Heart left ventricle (tissue), 16 donors: ENCODE data around the gene THAP2. TPM values are rescaled to one million over a fixed set of nuclear protein-coding genes. Genes with fewer than 3 reads are reported as not detected.
A peak's percentile ranks its signal among the peaks of the same experiment; 100 is the strongest.

ENCODE experiments used
- ATAC-seq, 4 donors: fragments of 200-7000 bp; cut with Tn5 transposase; one replicate each; pipeline ENCODE4 v1.9.1; 2020 to 2022; ENCODE audit warnings: moderate library complexity in 4 of 4, mild to moderate bottlenecking in 3 of 4, moderate number of reproducible peaks in 1 of 4
- DNase-seq, 5 donors: peaks; one replicate each; pipeline ENCODE4 v3.0.0-alpha.2; 2020
- H3K27ac ChIP-seq, 12 donors: fragments of 200-600 bp; sonication (generic) in 4 of 12; one replicate each; pipeline versions ENCODE4 v1.5.0 to v1.8.0; 2016 to 2022; ENCODE audit warnings: mild to moderate bottlenecking in 2 of 12
- H3K27me3 ChIP-seq, 9 donors: fragments of 200-600 bp; sonication (generic) in 2 of 9; one replicate each; pipeline versions ENCODE4 v1.5.1 to v1.8.0; 2016 to 2022; ENCODE audit warnings: mild to moderate bottlenecking in 3 of 9
- H3K36me3 ChIP-seq, 9 donors: fragments of 200-600 bp; sonication (generic) in 2 of 9; one replicate each; pipeline versions ENCODE4 v1.5.0 to v1.8.0; 2018 to 2022; ENCODE audit warnings: mild to moderate bottlenecking in 2 of 9
- H3K4me1 ChIP-seq, 12 donors: fragments of 200-600 bp; sonication (generic) in 4 of 12; one replicate each; pipeline versions ENCODE4 v1.5.0 to v1.8.0; 2016 to 2022; ENCODE audit warnings: mild to moderate bottlenecking in 3 of 12
- H3K4me3 ChIP-seq, 12 donors: fragments of 200-600 bp; sonication (generic) in 4 of 12; one replicate each; pipeline versions ENCODE4 v1.5.0 to v1.8.0; 2017 to 2022; ENCODE audit warnings: mild to moderate bottlenecking in 9 of 12, moderate library complexity in 4 of 12
- H3K9me3 ChIP-seq, 12 donors: fragments of 200-600 bp; sonication (generic) in 4 of 12; one replicate each; pipeline versions ENCODE4 v1.5.0 to v1.8.0; 2016 to 2022; ENCODE audit warnings: mild to moderate bottlenecking in 1 of 12
- POLR2A ChIP-seq, 2 donors: fragments of 450-650 bp; IDR thresholded peaks; one replicate each; pipeline ENCODE4 v1.6.1; 2017; ENCODE audit warnings: antibody characterized with exemption in 2 of 2, mild to moderate bottlenecking in 2 of 2, moderate library complexity in 2 of 2
- WGBS, 4 donors: extraction: QIAGEN DNeasy Blood & Tissue Kit in 2 of 4; methylation state at CpG; one replicate each; pipeline versions ENCODE4 v1.1.5 to v1.1.7; 2013 to 2018; 5-methylcytosine and 5-hydroxymethylcytosine counted together
- intact Hi-C, 10 donors: fragments of 100-400 bp; cut with DNase I; formaldehyde crosslinking; loops; one replicate each; pipeline versions ENCODE4 v1.11.1 to v1.14.2; 2022
- polyA plus RNA-seq, 2 donors: library from polyadenylated mRNA; stranded (reverse); fragments of 200-250 nt; gene quantifications; one replicate each; pipeline ENCODE4 v1.2.3, GENCODE V29; 2013
- total RNA-seq, 9 donors: library from RNA; depleted of rRNA in 2 of 9; stranded (reverse); fragments of >200 nt in 2 of 9; fragmentation: NEBNext Ultra II Directional in 3 of 9; extraction: Animal tissue kit (Norgen Biotek cat#: 25700) in 3 of 9; gene quantifications; one replicate each; pipeline versions ENCODE4 v1.1.0 to v1.2.4, GENCODE V29; 2016 to 2023
- TF ChIP-seq, protein P1 (sequence below), 12 donors: fragments of 200-600 bp; sonication (generic) in 4 of 12; IDR thresholded peaks; one replicate each; pipeline versions ENCODE4 v1.5.0 to v1.8.0; 2018 to 2022; ENCODE audit warnings: antibody characterized with exemption in 12 of 12, mild to moderate bottlenecking in 5 of 12
- donor health status: ischemic (EF 13 %, LVEDD 7.1; RV severe dilation, severe dysfunction).
- donor health status: healthy with polysubstance abuse.
- donor health status: DM: no; HTN: yes; CAD: no.
- donor health status: DM: no; HTN: no; CAD: no.
- donor health status: ischemic (EF 25% LVEDD 6.9; RV normal size, moderate dysfunction).
- donor health status: ischemic (EF 25% LVEDD 5.7; RV mildly dilated, moderate dysfunction).
- donor health status: healthy.
- donor health status: DM: yes; HTN: yes; CAD: no.
- donor health status: ischemic (EF 35%, LVEDD 5.7; RV mildly dilated, moderate dysfunction).
- donor health status: nonischemic (EF 11% LVEDD 7.7; RV severe dilation, severe dysfunction).
- donor health status: DM: yes; HTN: yes; CAD: no.
- donor health status: PGD.
- donor health status: ischemic (EF 29% LVEDD 5.4; RV normal size, mild dysfunction).
- donor health status: nonischemic (EF 23%, LVEDD 6.1; RV moderate dilation, normal function).

THAP2 gene
- total and polyA plus RNA-seq, 11 donors = 2.2 to 13.1 (median 4.5) TPM

GRCh38 chr12:71671311-71671710 lies 7.2 kb downstream of the THAP2 start:
- no peaks in the 10 kb centered on the region for H3K27me3 ChIP-seq
- H3K9me3 ChIP-seq = no peaks in the 10 kb centered on the region
- peaks cover 0 to 7% (median 0%) of the 10 kb centered on the region in 9 donors for H3K36me3 ChIP-seq
- no peak overlapping the region for H3K4me3 ChIP-seq
- peaks cover 0 to 4% (median 0%) of the 10 kb centered on the region in 12 donors for H3K4me1 ChIP-seq
- TF ChIP-seq, protein P1, sequence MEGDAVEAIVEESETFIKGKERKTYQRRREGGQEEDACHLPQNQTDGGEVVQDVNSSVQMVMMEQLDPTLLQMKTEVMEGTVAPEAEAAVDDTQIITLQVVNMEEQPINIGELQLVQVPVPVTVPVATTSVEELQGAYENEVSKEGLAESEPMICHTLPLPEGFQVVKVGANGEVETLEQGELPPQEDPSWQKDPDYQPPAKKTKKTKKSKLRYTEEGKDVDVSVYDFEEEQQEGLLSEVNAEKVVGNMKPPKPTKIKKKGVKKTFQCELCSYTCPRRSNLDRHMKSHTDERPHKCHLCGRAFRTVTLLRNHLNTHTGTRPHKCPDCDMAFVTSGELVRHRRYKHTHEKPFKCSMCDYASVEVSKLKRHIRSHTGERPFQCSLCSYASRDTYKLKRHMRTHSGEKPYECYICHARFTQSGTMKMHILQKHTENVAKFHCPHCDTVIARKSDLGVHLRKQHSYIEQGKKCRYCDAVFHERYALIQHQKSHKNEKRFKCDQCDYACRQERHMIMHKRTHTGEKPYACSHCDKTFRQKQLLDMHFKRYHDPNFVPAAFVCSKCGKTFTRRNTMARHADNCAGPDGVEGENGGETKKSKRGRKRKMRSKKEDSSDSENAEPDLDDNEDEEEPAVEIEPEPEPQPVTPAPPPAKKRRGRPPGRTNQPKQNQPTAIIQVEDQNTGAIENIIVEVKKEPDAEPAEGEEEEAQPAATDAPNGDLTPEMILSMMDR (IDR thresholded peaks at IDR 0.05) = no peak
- TF ChIP-seq POLR2A (IDR thresholded peaks at IDR 0.05) = no peak
- intact Hi-C loops = no loop called here
- no peak overlapping the region for H3K27ac ChIP-seq
- DNase-seq (no peak), ATAC-seq (no peak)

DNA sequence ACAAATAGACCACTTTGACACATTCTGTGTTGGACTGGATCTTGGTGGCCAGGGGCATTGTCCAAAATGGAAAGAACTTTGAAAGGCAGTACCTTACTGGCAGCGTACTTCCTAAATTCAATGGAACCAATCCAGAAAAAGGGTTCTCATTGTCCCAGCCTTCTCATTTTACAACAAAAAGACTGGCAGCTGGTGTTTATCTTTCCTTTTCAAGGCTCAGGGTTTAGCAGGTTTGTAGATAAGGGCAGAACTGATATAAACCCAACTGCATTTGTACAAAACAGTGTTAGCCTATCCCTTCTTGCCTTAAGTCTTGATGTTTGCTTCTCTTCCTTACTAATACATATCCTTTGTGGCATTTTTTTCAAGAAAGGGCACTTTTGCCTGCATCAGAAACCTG lies 7.7 kb downstream of the THAP2 start:
- TF ChIP-seq, protein P1 (IDR thresholded peaks at IDR 0.05) = no peak
- no peak for TF ChIP-seq POLR2A (IDR thresholded peaks at IDR 0.05)
- ATAC-seq (no peak), DNase-seq (no peak)
- no peaks in the 10 kb centered on the region for H3K27me3 ChIP-seq
- H3K27ac ChIP-seq = no peak overlapping the region
- H3K4me3 ChIP-seq = no peak overlapping the region
- H3K9me3 ChIP-seq = no peaks in the 10 kb centered on the region
- 78 to 100% (median 88%) methylated on average over 1 of the region's 1 CpG for whole genome bisulfite sequencing, 4 donors
- intact Hi-C loops = no loop called here
- H3K4me1 ChIP-seq = peaks cover 0 to 4% (median 0%) of the 10 kb centered on the region in 12 donors
- peaks cover 0 to 10% (median 0%) of the 10 kb centered on the region in 9 donors for H3K36me3 ChIP-seq

DNA sequence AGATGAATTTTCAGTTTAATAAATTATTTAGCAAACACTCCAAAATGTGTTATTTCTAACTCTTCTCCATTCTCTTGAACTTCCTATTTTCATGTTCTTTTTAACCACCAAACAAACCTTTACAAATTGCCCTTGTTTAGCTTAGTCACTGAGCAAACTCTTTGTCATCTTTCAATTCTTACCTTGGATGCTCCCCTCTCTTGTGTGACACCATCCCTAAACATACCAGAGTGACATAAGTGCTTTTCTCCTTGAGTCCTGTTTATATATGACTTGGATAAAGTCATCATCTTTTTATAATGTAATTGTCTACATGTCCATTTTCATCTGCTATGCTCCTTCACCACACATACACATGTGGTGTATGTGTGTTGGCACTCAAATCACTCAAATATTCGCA lies 18.4 kb downstream of the THAP2 start:
- no peak overlapping the region for H3K27ac ChIP-seq
- peaks cover 0 to 3% (median 0%) of the 10 kb centered on the region in 9 donors for H3K36me3 ChIP-seq
- no peak for DNase-seq
- intact Hi-C loops = loop anchor here in 1 of 10 donors (10.0 kb wide), 1 partner anchor 62 kb away; no protein-coding TSS in a partner anchor
- no peak for ATAC-seq
- 95 to 97% (median 96%) methylated on average over 1 of the region's 1 CpG for WGBS, 4 donors
- H3K27me3 ChIP-seq = no peaks in the 10 kb centered on the region
- H3K9me3 ChIP-seq = no peaks in the 10 kb centered on the region
- H3K4me1 ChIP-seq = peaks cover 0 to 29% (median 12%) of the 10 kb centered on the region in 12 donors
- no peak overlapping the region for H3K4me3 ChIP-seq
- no peak for TF ChIP-seq POLR2A (IDR thresholded peaks at IDR 0.05)
- TF ChIP-seq, protein P1 (IDR thresholded peaks at IDR 0.05) = no peak

DNA sequence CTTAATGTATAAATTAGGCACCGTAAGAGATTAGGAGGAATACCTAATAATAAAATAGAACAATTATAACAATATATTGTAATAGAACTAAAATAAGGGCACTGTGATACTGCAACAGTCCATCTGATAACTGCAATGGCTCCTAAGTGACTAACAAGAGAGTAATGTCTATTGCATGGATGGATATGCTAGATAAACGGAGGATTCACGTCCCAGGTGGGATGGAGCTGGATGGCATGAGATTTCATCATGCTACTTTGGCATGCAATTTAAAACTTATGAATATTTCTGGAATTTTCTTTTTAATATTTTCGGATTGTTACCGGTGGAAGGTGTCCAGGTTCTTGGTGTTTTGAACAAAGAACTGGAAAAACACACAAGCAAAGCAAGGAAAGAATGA lies 19.5 kb downstream of the THAP2 start:
- Histone ChIP-seq H3K9me3 (no peaks in the 10 kb centered on the region), H3K27ac (no peak overlapping the region), H3K4me1 (peaks cover 0 to 41% (median 20%) of the 10 kb centered on the region in 12 donors), H3K27me3 (no peaks in the 10 kb centered on the region), H3K36me3 (no peaks in the 10 kb centered on the region), H3K4me3 (no peak overlapping the region)
- intact Hi-C loops = loop anchor here in 1 of 10 donors (10.0 kb wide), 1 partner anchor 61 kb away; no protein-coding TSS in a partner anchor
- DNase-seq (no peak), ATAC-seq (no peak)
- WGBS, 4 donors = 88 to 94% (median 91%) methylated on average over 5 of the region's 5 CpGs
- TF ChIP-seq POLR2A (IDR thresholded peaks at IDR 0.05) = no peak

DNA sequence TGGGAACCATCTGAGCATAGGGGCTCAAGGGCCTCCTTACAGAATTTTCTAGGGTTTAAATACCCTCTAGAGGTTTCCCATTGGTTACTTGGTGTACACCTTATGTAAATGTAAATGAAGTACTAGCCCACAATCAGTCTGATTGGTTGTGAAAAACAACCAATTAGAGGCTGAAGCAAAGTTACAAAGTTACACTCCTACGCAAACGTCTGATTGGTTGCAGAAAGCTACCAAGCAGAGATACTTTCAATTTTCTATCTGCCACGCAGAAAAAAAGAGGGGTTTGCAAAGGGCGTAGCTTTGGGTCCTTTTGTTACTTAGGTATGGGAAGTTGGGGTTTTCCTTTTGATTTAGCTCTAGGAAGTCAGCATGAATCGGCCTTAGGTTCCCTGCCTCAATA lies 20.0 kb downstream of the THAP2 start:
- ATAC-seq (no peak), DNase-seq (no peak)
- peak overlapping the region in 3 of 12 donors; percentile 14 to 34 (median 19) for H3K4me3 ChIP-seq
- H3K27me3 ChIP-seq = no peaks in the 10 kb centered on the region
- peak overlapping the region in 1 of 12 donors; percentile 43 for H3K27ac ChIP-seq
- no peaks in the 10 kb centered on the region for H3K36me3 ChIP-seq
- 65 to 76% (median 73%) methylated on average over 5 of the region's 5 CpGs for WGBS, 4 donors
- intact Hi-C loops = loop anchor here in 1 of 10 donors (10.0 kb wide), 1 partner anchor 61 kb away; no protein-coding TSS in a partner anchor
- TF ChIP-seq, protein P1 (IDR thresholded peaks at IDR 0.05) = no peak
- no peak for TF ChIP-seq POLR2A (IDR thresholded peaks at IDR 0.05)
- peaks cover 0 to 45% (median 20%) of the 10 kb centered on the region in 12 donors for H3K4me1 ChIP-seq
- no peaks in the 10 kb centered on the region for H3K9me3 ChIP-seq
